Lower lobe of right lung (tissue), 2 donors: ENCODE measurements around the gene CPNE1. TPM values are rescaled to one million over a fixed set of nuclear protein-coding genes. Genes with fewer than 3 reads are reported as not detected.

ENCODE experiments used
- ATAC-seq, 2 donors: fragments of 200-7000 bp; cut with Tn5 transposase; one replicate each; pipeline ENCODE4 v1.9.1; 2020 to 2022; ENCODE audit warnings: mild to moderate bottlenecking in 2 of 2, moderate library complexity in 2 of 2
- DNase-seq: peaks from one replicate; pipeline ENCODE4 v3.0.0-alpha.2; 2020
- H3K27ac ChIP-seq: fragments of 200-600 bp; one replicate; pipeline ENCODE4 v1.8.0; 2022
- H3K27me3 ChIP-seq: fragments of 200-600 bp; one replicate; pipeline ENCODE4 v1.8.0; 2022; ENCODE audit warnings: low read depth
- H3K36me3 ChIP-seq: fragments of 200-600 bp; one replicate; pipeline ENCODE4 v1.8.0; 2022; ENCODE audit warnings: mild to moderate bottlenecking
- H3K4me1 ChIP-seq: fragments of 200-600 bp; one replicate; pipeline ENCODE4 v1.8.0; 2022
- H3K4me3 ChIP-seq: fragments of 200-600 bp; one replicate; pipeline ENCODE4 v1.8.0; 2022; ENCODE audit warnings: mild to moderate bottlenecking
- H3K9me3 ChIP-seq: fragments of 200-600 bp; one replicate; pipeline ENCODE4 v1.8.0; 2022
- intact Hi-C: fragments of 100-400 bp; cut with DNase I; formaldehyde crosslinking; loops from one replicate; pipeline ENCODE4 v1.11.0; 2022
- total RNA-seq: library from RNA; stranded (reverse); fragmentation: NEBNext Ultra II Directional; extraction: Animal tissue kit (Norgen Biotek cat#: 25700); gene quantifications from one replicate; pipeline ENCODE4 v1.2.1, GENCODE V29; 2021
- TF ChIP-seq, protein P1 (sequence below): fragments of 200-600 bp; IDR thresholded peaks from one replicate; pipeline ENCODE4 v1.8.0; 2022; ENCODE audit warnings: antibody characterized with exemption, mild to moderate bottlenecking
- donor health status: DM: no; HTN: yes; CAD: no; lungs with severe emphysema.

Gene CPNE1
- total RNA-seq, 1 donor from 2014 or later = 154 TPM

GRCh38 chr20:35616465-35617396 is 48.0 kb downstream of the CPNE1 start:
- peak; percentile 73 to 77 for ATAC-seq
- peaks cover 33% of the 10 kb centered on the region for H3K4me1 ChIP-seq
- DNase-seq = peak; percentile 93
- H3K27ac ChIP-seq = peak overlapping the region; percentile 79
- H3K27me3 ChIP-seq = no peaks in the 10 kb centered on the region
- intact Hi-C loops = no loop called here
- H3K36me3 ChIP-seq = no peaks in the 10 kb centered on the region
- H3K4me3 ChIP-seq = peak overlapping the region; percentile 66
- no peaks in the 10 kb centered on the region for H3K9me3 ChIP-seq
- TF ChIP-seq, protein P1, sequence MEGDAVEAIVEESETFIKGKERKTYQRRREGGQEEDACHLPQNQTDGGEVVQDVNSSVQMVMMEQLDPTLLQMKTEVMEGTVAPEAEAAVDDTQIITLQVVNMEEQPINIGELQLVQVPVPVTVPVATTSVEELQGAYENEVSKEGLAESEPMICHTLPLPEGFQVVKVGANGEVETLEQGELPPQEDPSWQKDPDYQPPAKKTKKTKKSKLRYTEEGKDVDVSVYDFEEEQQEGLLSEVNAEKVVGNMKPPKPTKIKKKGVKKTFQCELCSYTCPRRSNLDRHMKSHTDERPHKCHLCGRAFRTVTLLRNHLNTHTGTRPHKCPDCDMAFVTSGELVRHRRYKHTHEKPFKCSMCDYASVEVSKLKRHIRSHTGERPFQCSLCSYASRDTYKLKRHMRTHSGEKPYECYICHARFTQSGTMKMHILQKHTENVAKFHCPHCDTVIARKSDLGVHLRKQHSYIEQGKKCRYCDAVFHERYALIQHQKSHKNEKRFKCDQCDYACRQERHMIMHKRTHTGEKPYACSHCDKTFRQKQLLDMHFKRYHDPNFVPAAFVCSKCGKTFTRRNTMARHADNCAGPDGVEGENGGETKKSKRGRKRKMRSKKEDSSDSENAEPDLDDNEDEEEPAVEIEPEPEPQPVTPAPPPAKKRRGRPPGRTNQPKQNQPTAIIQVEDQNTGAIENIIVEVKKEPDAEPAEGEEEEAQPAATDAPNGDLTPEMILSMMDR = no peak

DNA sequence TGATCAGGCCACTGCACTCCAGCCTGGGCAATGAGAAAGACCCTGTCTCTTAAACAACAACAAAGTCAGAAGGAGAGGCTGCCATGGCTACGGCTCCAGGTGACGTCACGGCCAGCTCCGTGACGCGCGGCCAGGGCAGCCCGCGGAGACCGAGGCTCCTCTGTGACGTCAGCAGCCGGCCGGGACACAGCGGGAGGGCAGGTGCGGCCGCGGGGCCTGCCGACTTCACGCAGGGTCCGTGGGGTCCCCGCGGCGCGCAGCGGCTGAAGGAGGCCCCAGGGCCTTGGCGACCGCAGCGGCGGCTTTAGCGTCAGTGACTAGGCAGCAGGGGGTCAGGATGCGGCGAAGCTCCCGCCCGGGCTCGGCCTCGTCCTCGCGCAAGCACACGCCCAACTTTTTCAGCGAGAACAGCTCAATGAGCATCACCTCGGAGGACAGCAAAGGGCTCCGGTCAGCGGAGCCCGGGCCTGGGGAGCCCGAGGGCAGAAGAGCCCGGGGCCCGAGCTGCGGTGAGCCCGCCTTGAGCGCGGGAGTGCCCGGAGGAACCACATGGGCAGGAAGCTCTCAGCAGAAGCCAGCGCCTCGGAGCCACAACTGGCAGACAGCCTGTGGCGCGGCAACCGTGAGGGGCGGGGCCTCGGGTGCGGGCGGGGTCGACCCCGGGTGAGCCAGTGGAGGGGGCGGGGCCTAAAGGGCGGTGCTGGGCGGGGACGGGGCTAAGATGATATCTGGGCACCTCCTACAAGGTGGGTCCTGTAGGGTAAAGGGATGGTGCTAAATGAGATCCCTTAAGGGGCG is 48.8 kb downstream of the CPNE1 start, which contains the start of gene SPAG4:
SPAG4 (plus strand) TSS at position 163 of the 798 bp plus-strand sequence; CDS start at position 338, 175 bp downstream.
- peaks cover 33% of the 10 kb centered on the region for H3K4me1 ChIP-seq
- H3K9me3 ChIP-seq = no peaks in the 10 kb centered on the region
- intact Hi-C loops = no loop called here
- H3K36me3 ChIP-seq = no peaks in the 10 kb centered on the region
- ATAC-seq (peak; percentile 93 to 96), DNase-seq (peak; percentile 100)
- H3K4me3 ChIP-seq = peak within 1 kb of the TSS; percentile 66
- no peaks in the 10 kb centered on the region for H3K27me3 ChIP-seq
- peak within 1 kb of the TSS; percentile 93 for H3K27ac ChIP-seq
- TF ChIP-seq, protein P1 = no peak

- TF ChIP-seq, protein P1 = no peak
- Histone ChIP-seq H3K27me3 (no peaks in the 10 kb centered on the region), H3K4me1 (no peaks in the 10 kb centered on the region), H3K36me3 (no peaks in the 10 kb centered on the region), H3K27ac (no peak overlapping the region), H3K9me3 (no peaks in the 10 kb centered on the region), H3K4me3 (no peak overlapping the region)
- intact Hi-C loops = no loop called here
- DNase-seq (no peak), ATAC-seq (no peak)
Measured at GRCh38 chr20:35611482-35611881, 53.2 kb downstream of the CPNE1 start.

DNA sequence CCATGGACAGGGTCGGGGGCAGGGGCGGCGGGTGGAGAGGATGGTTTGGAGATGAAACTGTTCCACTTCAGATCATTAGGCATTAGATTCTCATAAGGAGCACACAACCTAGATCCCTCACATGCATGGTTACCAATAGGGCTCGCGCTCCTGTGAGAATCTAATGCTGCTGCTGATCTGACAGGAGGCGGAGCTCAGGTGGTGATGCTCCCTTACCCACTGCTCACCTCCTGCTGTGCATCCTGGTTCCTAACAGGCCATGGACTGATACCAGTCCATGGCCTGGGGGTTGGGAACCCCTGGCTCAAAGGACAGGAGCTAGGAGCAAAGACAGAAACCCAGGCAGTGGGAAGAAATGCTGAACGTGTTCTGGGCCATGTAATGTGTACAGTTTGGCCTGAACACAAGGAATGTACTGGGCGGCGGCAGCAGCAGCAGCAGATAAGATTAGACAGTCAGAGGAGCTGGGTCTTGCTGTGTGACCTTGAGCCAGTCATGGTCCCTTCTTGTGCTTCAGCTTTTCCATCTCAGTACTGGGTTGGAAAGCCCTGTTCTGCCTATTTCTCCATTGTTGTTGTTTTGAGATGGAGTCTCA is 53.8 kb downstream of the CPNE1 start:
- H3K27me3 ChIP-seq = no peaks in the 10 kb centered on the region
- no peaks in the 10 kb centered on the region for H3K4me1 ChIP-seq
- intact Hi-C loops = no loop called here
- H3K36me3 ChIP-seq = no peaks in the 10 kb centered on the region
- no peak overlapping the region for H3K27ac ChIP-seq
- ATAC-seq (no peak), DNase-seq (no peak)
- TF ChIP-seq, protein P1 = no peak
- no peaks in the 10 kb centered on the region for H3K9me3 ChIP-seq
- no peak overlapping the region for H3K4me3 ChIP-seq
